Measurements from ENCODE around the gene PLA2G4B.
A peak's percentile ranks its signal among the peaks of the same experiment; 100 is the strongest.
"Not testable (repeated sequence)": the region's sequence is repeated elsewhere in the genome, so short reads cannot be mapped to it uniquely, and the experiment has no call there.

The PLA2G4B gene

DNA sequence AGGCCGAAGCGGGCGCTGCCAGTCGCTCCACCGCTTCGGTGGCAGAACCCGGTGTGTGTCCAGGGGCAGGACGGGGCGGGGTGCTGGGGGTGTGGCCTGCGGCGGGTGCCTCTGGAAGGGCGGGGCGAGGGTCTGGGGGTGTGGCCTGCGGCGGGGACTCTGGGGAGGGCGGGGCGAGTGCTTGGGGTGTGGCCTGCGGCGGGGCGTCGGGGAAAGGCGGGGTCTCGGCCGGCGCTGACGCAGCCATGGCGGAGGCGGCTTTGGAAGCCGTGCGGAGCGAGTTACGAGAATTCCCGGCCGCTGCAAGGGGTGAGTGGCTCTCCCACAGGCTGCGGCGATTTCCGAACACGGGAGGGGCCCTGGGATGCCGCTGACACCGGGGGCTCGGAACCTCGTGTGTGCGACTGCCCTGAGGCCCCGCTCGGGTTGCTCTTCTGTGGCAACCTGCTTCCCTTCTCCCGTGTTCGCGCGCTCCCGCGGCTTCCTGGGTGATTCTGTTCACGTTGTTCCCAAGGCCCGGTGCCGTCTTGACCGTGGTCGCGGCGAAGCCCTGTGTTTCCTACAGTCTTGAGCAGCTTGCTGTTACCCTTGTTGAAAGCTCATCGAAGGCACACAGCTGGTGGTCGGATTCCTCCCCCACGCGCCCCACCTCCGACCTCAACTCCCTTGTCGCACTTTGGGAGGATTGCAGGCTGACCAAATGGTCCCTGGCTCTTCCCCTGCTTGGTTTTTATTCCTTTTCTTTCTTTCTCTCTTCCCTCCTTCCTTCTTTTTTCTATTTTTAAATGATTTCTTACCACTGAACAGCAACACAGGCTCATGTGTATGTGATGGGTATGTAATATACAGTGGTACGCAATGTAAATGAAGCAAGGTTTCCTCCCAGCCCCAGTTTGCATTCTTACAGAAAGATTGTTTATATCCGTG is 10.5 kb upstream of the PLA2G4B start, which contains the start of gene JMJD7:
TSS of gene JMJD7 (plus strand) at position 213 of the 927 bp plus-strand sequence. CDS start at position 246, 33 bp downstream.
- TF ChIP-seq ZNF274 (IDR thresholded peaks at IDR 0.05; ENCODE audit: low read depth, low read length) (no peak), YY1 (IDR thresholded peaks at IDR 0.05; ENCODE audit: insufficient read depth, insufficient read length) (no peak), SUZ12 (IDR thresholded peaks at IDR 0.05; ENCODE audit: extremely low read depth, insufficient read depth, insufficient read length) (no peak)
- Histone ChIP-seq H3K4me1 (ENCODE audit: insufficient read depth, insufficient read length) (no peaks in the 10 kb centered on the region), H3K9me3 (ENCODE audit: insufficient read depth, low read length) (no peaks in the 10 kb centered on the region), H3K4me3 (ENCODE audit: insufficient read length, low read depth) (peak within 1 kb of the TSS; percentile 92), H3K27me3 (ENCODE audit: insufficient read depth, insufficient read length) (no peaks in the 10 kb centered on the region), H3K9ac (ENCODE audit: insufficient read length, low read depth) (peak within 1 kb of the TSS; percentile 92), H3K36me3 (ENCODE audit: insufficient read depth, insufficient read length, low read length) (peaks cover 50% of the 10 kb centered on the region)
- peak; percentile 58 for DNase-seq (ENCODE audit: low read depth, low spot score)

GRCh38 chr15:41828807-41829141 is 9.9 kb upstream of the PLA2G4B start:
- Histone ChIP-seq H3K36me3 (ENCODE audit: insufficient read depth, insufficient read length, low read length) (peaks cover 44% of the 10 kb centered on the region), H3K27me3 (ENCODE audit: insufficient read depth, insufficient read length) (no peaks in the 10 kb centered on the region), H3K9me3 (ENCODE audit: insufficient read depth, low read length) (no peaks in the 10 kb centered on the region), H3K4me3 (ENCODE audit: insufficient read length, low read depth) (peak overlapping the region; percentile 92), H3K4me1 (ENCODE audit: insufficient read depth, insufficient read length) (no peaks in the 10 kb centered on the region), H3K9ac (ENCODE audit: insufficient read length, low read depth) (peak overlapping the region; percentile 92)
- no peak for DNase-seq (ENCODE audit: low read depth, low spot score)
- no peak for TF ChIP-seq YY1 (IDR thresholded peaks at IDR 0.05; ENCODE audit: insufficient read depth, insufficient read length)
- no peak for TF ChIP-seq SUZ12 (IDR thresholded peaks at IDR 0.05; ENCODE audit: extremely low read depth, insufficient read depth, insufficient read length)
- TF ChIP-seq ZNF274 (IDR thresholded peaks at IDR 0.05; ENCODE audit: low read depth, low read length): no peak

GRCh38 chr15:41829959-41830646 is 8.5 kb upstream of the PLA2G4B start:
- Histone ChIP-seq H3K9ac (ENCODE audit: insufficient read length, low read depth) (no peak overlapping the region), H3K27me3 (ENCODE audit: insufficient read depth, insufficient read length) (no peaks in the 10 kb centered on the region), H3K4me1 (ENCODE audit: insufficient read depth, insufficient read length) (no peaks in the 10 kb centered on the region), H3K9me3 (ENCODE audit: insufficient read depth, low read length) (no peaks in the 10 kb centered on the region), H3K36me3 (ENCODE audit: insufficient read depth, insufficient read length, low read length) (peaks cover 39% of the 10 kb centered on the region), H3K4me3 (ENCODE audit: insufficient read length, low read depth) (no peak overlapping the region)
- DNase-seq (ENCODE audit: low read depth, low spot score): no peak
- TF ChIP-seq SUZ12 (IDR thresholded peaks at IDR 0.05; ENCODE audit: extremely low read depth, insufficient read depth, insufficient read length): no peak
- TF ChIP-seq ZNF274 (IDR thresholded peaks at IDR 0.05; ENCODE audit: low read depth, low read length): no peak
- no peak for TF ChIP-seq YY1 (IDR thresholded peaks at IDR 0.05; ENCODE audit: insufficient read depth, insufficient read length)

DNA sequence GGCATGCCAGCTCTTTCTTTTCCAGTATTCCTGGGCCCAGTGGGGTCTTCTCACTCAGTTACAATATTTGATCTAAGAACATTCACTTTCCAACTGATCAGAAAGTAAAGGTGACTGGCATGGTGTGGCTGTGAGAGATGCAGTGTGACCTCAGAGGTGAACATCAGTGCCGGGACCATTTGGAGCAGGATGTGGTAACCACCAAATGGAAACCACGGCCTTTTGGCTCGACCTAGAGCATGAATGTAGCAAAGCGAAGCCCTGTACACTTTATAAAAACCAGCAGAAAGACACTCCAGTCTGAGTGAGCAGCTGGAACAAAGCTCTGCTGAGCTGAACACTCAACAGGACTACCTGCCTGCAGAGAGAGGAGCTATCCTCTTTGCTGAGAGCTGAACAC is 7.4 kb upstream of the PLA2G4B start:
- H3K27me3 ChIP-seq (ENCODE audit: insufficient read depth, insufficient read length); H3K9ac ChIP-seq (ENCODE audit: insufficient read length, low read depth); H3K9me3 ChIP-seq (ENCODE audit: insufficient read depth, low read length); H3K4me3 ChIP-seq (ENCODE audit: insufficient read length, low read depth); H3K4me1 ChIP-seq (ENCODE audit: insufficient read depth, insufficient read length); DNase-seq (ENCODE audit: low read depth, low spot score): not testable (repeated sequence)
- peaks cover 36% of the 10 kb centered on the region for H3K36me3 ChIP-seq (ENCODE audit: insufficient read depth, insufficient read length, low read length)

DNA sequence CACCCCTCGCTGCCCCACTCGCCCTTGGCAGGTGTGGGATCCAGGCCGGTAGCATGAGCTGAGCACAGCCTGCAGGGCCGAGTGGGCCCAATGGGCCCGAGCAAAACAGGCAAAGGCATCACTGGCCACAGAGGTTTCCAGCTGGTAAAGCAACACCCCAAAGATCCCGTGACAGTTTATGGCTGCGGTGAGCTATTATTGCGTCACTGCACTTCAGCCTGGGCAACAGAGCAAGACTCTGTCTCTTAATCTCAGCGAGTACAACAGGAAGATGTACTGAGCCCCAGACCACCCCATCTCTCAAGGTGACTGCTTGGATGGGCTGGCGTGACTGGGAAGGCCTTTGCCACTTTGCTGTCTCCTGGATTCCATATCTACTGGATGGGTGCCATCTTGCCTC is 6.4 kb upstream of the PLA2G4B start:
- H3K4me3 ChIP-seq (ENCODE audit: insufficient read length, low read depth): no peak overlapping the region
- no peaks in the 10 kb centered on the region for H3K9me3 ChIP-seq (ENCODE audit: insufficient read depth, low read length)
- no peak overlapping the region for H3K9ac ChIP-seq (ENCODE audit: insufficient read length, low read depth)
- peaks cover 35% of the 10 kb centered on the region for H3K36me3 ChIP-seq (ENCODE audit: insufficient read depth, insufficient read length, low read length)
- DNase-seq (ENCODE audit: low read depth, low spot score): no peak
- TF ChIP-seq ZNF274 (IDR thresholded peaks at IDR 0.05; ENCODE audit: low read depth, low read length): no peak
- TF ChIP-seq YY1 (IDR thresholded peaks at IDR 0.05; ENCODE audit: insufficient read depth, insufficient read length): no peak
- no peak for TF ChIP-seq SUZ12 (IDR thresholded peaks at IDR 0.05; ENCODE audit: extremely low read depth, insufficient read depth, insufficient read length)
- H3K27me3 ChIP-seq (ENCODE audit: insufficient read depth, insufficient read length): no peaks in the 10 kb centered on the region
- no peaks in the 10 kb centered on the region for H3K4me1 ChIP-seq (ENCODE audit: insufficient read depth, insufficient read length)

DNA sequence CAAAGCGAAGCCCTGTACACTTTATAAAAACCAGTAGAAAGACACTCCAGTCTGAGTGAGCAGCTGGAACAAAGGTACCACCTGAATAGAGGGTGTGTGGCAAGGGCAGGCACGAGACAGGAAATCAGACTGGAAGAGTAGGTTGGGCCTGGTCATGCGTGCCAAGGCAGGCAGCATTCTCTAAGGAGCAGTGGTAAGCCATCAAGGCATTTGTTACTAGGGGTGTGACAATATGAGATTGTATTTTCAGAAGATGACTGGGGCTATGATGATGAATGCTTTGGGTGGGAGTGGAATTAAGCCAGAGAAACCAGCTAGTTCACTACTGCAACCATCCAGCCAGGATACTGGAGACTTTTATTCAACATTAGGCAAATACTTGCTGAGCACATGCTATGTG is 5.8 kb upstream of the PLA2G4B start:
- no peak for DNase-seq (ENCODE audit: low read depth, low spot score)
- no peak overlapping the region for H3K4me3 ChIP-seq (ENCODE audit: insufficient read length, low read depth)
- no peak for TF ChIP-seq SUZ12 (IDR thresholded peaks at IDR 0.05; ENCODE audit: extremely low read depth, insufficient read depth, insufficient read length)
- TF ChIP-seq YY1 (IDR thresholded peaks at IDR 0.05; ENCODE audit: insufficient read depth, insufficient read length): no peak
- no peak for TF ChIP-seq ZNF274 (IDR thresholded peaks at IDR 0.05; ENCODE audit: low read depth, low read length)

DNA sequence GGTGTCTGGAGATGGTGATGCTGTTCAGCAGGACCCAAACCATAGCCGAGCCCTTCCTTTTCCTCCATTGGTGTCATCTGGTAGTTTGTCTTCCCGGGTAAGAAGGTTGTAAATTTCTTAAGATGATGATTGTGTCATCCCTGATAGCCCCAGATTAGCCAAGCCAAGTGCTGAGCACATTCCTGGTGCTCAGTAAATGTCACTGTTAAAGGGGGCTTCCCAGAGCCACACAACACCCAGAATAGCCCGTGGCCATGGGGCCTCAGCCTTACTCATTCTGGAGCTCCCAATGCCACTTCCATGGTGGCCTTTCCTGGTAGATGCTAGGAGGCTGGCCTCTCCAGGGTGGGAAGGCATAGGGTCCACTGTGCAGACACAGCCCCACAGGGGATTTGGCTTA is 4.6 kb upstream of the PLA2G4B start:
- no peak overlapping the region for H3K9ac ChIP-seq (ENCODE audit: insufficient read length, low read depth)
- no peak for TF ChIP-seq YY1 (IDR thresholded peaks at IDR 0.05; ENCODE audit: insufficient read depth, insufficient read length)
- TF ChIP-seq SUZ12 (IDR thresholded peaks at IDR 0.05; ENCODE audit: extremely low read depth, insufficient read depth, insufficient read length): no peak
- TF ChIP-seq ZNF274 (IDR thresholded peaks at IDR 0.05; ENCODE audit: low read depth, low read length): no peak
- H3K9me3 ChIP-seq (ENCODE audit: insufficient read depth, low read length): no peaks in the 10 kb centered on the region
- H3K27me3 ChIP-seq (ENCODE audit: insufficient read depth, insufficient read length): no peaks in the 10 kb centered on the region
- H3K4me3 ChIP-seq (ENCODE audit: insufficient read length, low read depth): no peak overlapping the region
- DNase-seq (ENCODE audit: low read depth, low spot score): no peak
- peaks cover 43% of the 10 kb centered on the region for H3K36me3 ChIP-seq (ENCODE audit: insufficient read depth, insufficient read length, low read length)
- no peaks in the 10 kb centered on the region for H3K4me1 ChIP-seq (ENCODE audit: insufficient read depth, insufficient read length)

More for the DNA sequence above, 5.8 kb upstream of the PLA2G4B start:
- H3K9me3 ChIP-seq (ENCODE audit: insufficient read depth, low read length): no peaks in the 10 kb centered on the region
- H3K4me1 ChIP-seq (ENCODE audit: insufficient read depth, insufficient read length): no peaks in the 10 kb centered on the region
- H3K9ac ChIP-seq (ENCODE audit: insufficient read length, low read depth): no peak overlapping the region
- H3K27me3 ChIP-seq (ENCODE audit: insufficient read depth, insufficient read length): no peaks in the 10 kb centered on the region
- H3K36me3 ChIP-seq (ENCODE audit: insufficient read depth, insufficient read length, low read length): peaks cover 38% of the 10 kb centered on the region
